Right atrium auricular region (tissue), 2 donors: Measurements from ENCODE around the gene ACBD5. TPM values are rescaled to one million over a fixed set of nuclear protein-coding genes. Genes with fewer than 3 reads are reported as not detected.
"Not testable (repeated sequence)": the region's sequence is repeated elsewhere in the genome, so short reads cannot be mapped to it uniquely, and the experiment has no call there.

ENCODE experiments used
- DNase-seq: peaks from one replicate; pipeline ENCODE4 v3.0.0-alpha.2; 2019; ENCODE audit warnings: low spot score
- H3K27ac ChIP-seq, 2 donors: fragments of 200-600 bp; sonication (generic); 1 replicate in 1 of 2; 2 replicates in 1 of 2; pipeline ENCODE4 v1.5.1; 2016 to 2019
- H3K27me3 ChIP-seq, 2 donors: fragments of 200-600 bp; sonication (generic); one replicate each; pipeline versions ENCODE4 v1.5.1 to v1.6.0; 2017 to 2019
- H3K36me3 ChIP-seq: fragments of 200-600 bp; sonication (generic); one replicate; pipeline ENCODE4 v1.5.1; 2016
- H3K4me1 ChIP-seq, 2 donors: fragments of 200-600 bp; sonication (generic); one replicate each; pipeline versions ENCODE4 v1.5.1 to v1.6.0; 2017 to 2019
- H3K4me3 ChIP-seq, 2 donors: fragments of 200-600 bp; sonication (generic); 1 replicate in 1 of 2; 2 replicates in 1 of 2; pipeline ENCODE4 v1.5.1; 2017 to 2019; ENCODE audit warnings: mild to moderate bottlenecking in 1 of 2, moderate library complexity in 1 of 2
- H3K9me3 ChIP-seq, 2 donors: fragments of 200-600 bp; sonication (generic); one replicate each; pipeline ENCODE4 v1.5.1; 2019
- CTCF ChIP-seq, 2 donors: fragments of 200-600 bp; sonication (generic); IDR thresholded peaks; one replicate each; pipeline ENCODE4 v1.5.1; 2019; ENCODE audit warnings: antibody characterized with exemption in 2 of 2
- total RNA-seq, 2 donors: library from RNA; depleted of rRNA; stranded (reverse); fragments of >200 nt; gene quantifications; one replicate each; pipeline ENCODE4 v1.1.0, GENCODE V29; 2016

The ACBD5 gene
- total RNA-seq, 2 donors from 2014 or later = 24.9 to 36.9 TPM

DNA sequence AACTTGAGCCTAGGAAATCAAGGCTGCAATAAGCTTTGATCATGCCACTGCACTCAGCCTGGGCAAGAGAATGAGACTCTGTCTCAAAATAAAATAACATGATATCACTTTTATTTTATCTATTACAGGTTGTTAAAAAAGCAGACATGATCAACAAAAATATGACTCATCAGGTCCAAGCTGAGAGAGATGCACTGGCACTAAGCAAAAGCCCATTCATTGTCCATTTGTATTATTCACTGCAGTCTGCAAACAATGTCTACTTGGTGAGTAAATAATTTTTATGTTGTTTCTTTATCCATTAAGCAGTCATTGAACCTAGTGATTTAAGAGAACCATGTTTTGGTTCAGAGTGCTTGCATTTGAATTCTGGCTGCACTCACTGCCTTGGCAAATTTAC, 82.2 kb downstream of the ACBD5 start:
- no peak for TF ChIP-seq CTCF (IDR thresholded peaks at IDR 0.05)
- H3K4me3 ChIP-seq = no peak overlapping the region
- H3K36me3 ChIP-seq = peaks cover 6% of the 10 kb centered on the region
- no peaks in the 10 kb centered on the region for H3K27me3 ChIP-seq
- H3K4me1 ChIP-seq = peaks cover 0 to 10% of the 10 kb centered on the region in 2 donors
- DNase-seq = no peak
- no peak overlapping the region for H3K27ac ChIP-seq
- H3K9me3 ChIP-seq = no peaks in the 10 kb centered on the region

DNA sequence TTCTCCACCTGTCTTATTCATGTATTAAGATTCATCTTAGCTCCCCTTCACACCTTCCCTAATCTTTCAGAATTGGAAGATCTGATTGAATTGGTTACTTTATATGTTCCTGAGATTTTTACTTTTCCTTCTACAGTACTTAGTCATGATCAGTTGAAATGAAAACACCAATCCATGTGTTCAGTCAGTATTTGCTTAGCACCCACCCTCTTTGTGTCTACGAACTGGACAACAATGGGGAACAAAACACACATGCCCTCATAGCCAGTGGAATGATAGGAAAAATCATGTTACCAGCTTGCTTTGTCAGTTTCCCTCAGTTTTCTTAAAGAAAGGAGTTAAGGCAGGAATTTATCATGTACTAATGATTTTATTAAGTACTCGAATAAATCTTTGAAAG, 83.4 kb downstream of the ACBD5 start:
- DNase-seq = no peak
- Histone ChIP-seq H3K4me1 (peaks cover 0 to 22% of the 10 kb centered on the region in 2 donors), H3K4me3 (no peak overlapping the region), H3K36me3 (peaks cover 6% of the 10 kb centered on the region), H3K9me3 (no peaks in the 10 kb centered on the region), H3K27ac (no peak overlapping the region), H3K27me3 (no peaks in the 10 kb centered on the region)
- TF ChIP-seq CTCF (IDR thresholded peaks at IDR 0.05) = no peak

GRCh38 chr10:27156566-27156965, 84.0 kb downstream of the ACBD5 start:
- DNase-seq = not testable (repeated sequence)

DNA sequence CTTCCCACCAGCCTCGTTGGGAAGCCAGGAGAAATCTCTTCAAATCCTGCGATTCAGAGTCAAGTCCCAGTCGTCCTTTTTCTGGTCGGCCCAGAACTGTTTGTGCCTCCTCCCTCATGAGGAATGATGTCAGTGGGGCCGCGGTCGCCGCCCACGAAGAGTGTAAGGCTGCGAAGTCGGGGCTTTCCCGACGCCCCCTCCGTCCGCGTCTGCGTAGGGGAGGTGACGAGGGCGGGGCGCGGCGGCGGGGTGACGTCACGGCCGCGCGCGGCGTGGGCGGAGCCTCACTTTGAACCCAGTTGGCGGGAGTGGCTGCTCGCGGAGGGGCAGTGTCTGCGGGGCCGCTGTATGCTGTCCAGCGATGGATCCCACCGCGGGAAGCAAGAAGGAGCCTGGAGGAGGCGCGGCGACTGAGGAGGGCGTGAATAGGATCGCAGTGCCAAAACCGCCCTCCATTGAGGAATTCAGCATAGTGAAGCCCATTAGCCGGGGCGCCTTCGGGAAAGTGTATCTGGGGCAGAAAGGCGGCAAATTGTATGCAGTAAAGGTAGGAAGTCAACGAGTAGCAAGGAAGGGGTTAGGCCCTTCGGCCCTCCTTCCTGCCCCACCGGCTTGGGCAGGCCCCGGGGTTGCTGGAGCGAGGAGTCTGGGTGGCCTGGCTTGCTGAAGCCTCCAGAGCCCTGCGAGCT, 85.4 kb downstream of the ACBD5 start, which contains the start of gene MASTL:
Gene MASTL, plus strand, starts transcription at position 287 of the 689 bp plus-strand sequence. Its CDS starts 75 bp downstream, at position 362.
- no peaks in the 10 kb centered on the region for H3K9me3 ChIP-seq
- H3K27me3 ChIP-seq = no peaks in the 10 kb centered on the region
- H3K4me3 ChIP-seq = peak within 1 kb of the TSS; percentile 90 to 97
- H3K36me3 ChIP-seq = no peaks in the 10 kb centered on the region
- DNase-seq = peak; percentile 96
- TF ChIP-seq CTCF (IDR thresholded peaks at IDR 0.05) = no peak
- H3K27ac ChIP-seq = peak within 1 kb of the TSS; percentile 98 to 99
- peaks cover 0 to 27% of the 10 kb centered on the region in 2 donors for H3K4me1 ChIP-seq

More at GRCh38 chr10:27156566-27156965, 84.0 kb downstream of the ACBD5 start:
- Histone ChIP-seq H3K4me3 (peak overlapping the region; percentile 90 to 97), H3K27ac (peak overlapping the region; percentile 98 to 99), H3K4me1 (peaks cover 0 to 23% of the 10 kb centered on the region in 2 donors)
- not testable (repeated sequence) for H3K36me3 ChIP-seq, H3K27me3 ChIP-seq, H3K9me3 ChIP-seq

DNA sequence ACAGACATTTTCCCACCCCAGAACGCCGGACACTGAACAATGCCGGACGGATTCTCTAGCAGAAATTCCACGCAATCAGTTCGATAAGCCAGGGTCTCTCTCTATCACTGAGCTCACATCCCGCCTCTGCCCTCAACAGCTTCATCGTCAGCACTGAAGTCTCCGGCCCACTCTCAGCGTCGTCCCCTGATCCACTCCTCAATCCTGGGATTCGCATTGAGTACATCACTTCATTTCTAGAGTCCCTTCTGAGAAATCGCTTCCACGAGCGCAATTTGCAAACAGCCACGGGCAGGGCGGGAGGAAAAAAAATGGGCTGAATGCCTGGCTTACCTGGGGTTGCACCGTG, 86.8 kb downstream of the ACBD5 start:
- no peaks in the 10 kb centered on the region for H3K9me3 ChIP-seq
- H3K4me1 ChIP-seq = peaks cover 0 to 29% of the 10 kb centered on the region in 2 donors
- H3K36me3 ChIP-seq = peaks cover under 1% of the 10 kb centered on the region
- peak overlapping the region; percentile 98 to 99 for H3K27ac ChIP-seq
- no peak for TF ChIP-seq CTCF (IDR thresholded peaks at IDR 0.05)
- no peak for DNase-seq
- no peaks in the 10 kb centered on the region for H3K27me3 ChIP-seq
- peak overlapping the region; percentile 90 to 97 for H3K4me3 ChIP-seq

DNA sequence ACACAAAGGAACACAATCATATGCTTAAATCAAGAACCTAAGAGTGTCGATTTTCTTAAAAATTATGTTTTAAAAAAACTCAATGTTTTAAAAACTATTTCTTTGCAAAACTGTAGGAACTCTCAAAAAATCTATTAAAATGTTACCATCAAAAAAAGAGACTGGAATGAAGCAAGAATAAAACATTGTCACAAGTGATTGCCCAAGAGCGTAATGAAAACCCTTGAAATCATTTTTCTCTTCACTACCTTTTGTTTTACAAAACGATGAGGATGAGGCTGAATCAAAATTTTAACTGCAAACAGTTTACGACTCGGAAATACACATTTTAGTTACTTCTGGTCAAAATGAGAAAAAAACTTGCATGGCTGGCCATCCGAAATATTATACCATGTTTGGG, 87.3 kb downstream of the ACBD5 start:
- H3K4me1 ChIP-seq = peaks cover 0 to 29% of the 10 kb centered on the region in 2 donors
- H3K27ac ChIP-seq = peak overlapping the region; percentile 98 to 99
- no peak for DNase-seq

More for the DNA sequence above, 87.3 kb downstream of the ACBD5 start:
- Histone ChIP-seq H3K9me3 (no peaks in the 10 kb centered on the region), H3K4me3 (peak overlapping the region; percentile 90 to 97), H3K36me3 (peaks cover 5% of the 10 kb centered on the region), H3K27me3 (no peaks in the 10 kb centered on the region)
- TF ChIP-seq CTCF (IDR thresholded peaks at IDR 0.05) = no peak
